Osteoblast (primary cell): Measurements from ENCODE around the gene MEGF8. TPM values are rescaled to one million over a fixed set of nuclear protein-coding genes. Genes with fewer than 3 reads are reported as not detected.

Experiments
- DNase-seq: peaks from one replicate; pipeline ENCODE4 v3.0.0; 2011; ENCODE audit warnings: low spot score, mixed read lengths; ENCODE audit not compliant: insufficient read length; ENCODE audit errors: missing footprints
- H2AFZ ChIP-seq: 2 replicates; pipeline ENCODE4 v1.6.0; 2011; ENCODE audit warnings: mild to moderate bottlenecking, low read length
- H3K27ac ChIP-seq: 2 replicates; pipeline ENCODE4 v1.5.1; 2011; ENCODE audit warnings: mild to moderate bottlenecking, low read depth, low read length, moderate library complexity
- H3K27me3 ChIP-seq: 2 replicates; pipeline ENCODE4 v1.6.0; 2012; ENCODE audit warnings: mild to moderate bottlenecking, control low read depth, inconsistent platforms, low read length, moderate library complexity; ENCODE audit not compliant: insufficient read depth
- H3K36me3 ChIP-seq: 2 replicates; pipeline ENCODE4 v1.5.1; 2011; ENCODE audit warnings: mild to moderate bottlenecking, low read length, control low read depth, moderate library complexity; ENCODE audit not compliant: insufficient read depth
- H3K4me1 ChIP-seq: 2 replicates; pipeline ENCODE4 v1.5.1; 2011; ENCODE audit warnings: mild to moderate bottlenecking, low read length, control low read depth, moderate library complexity; ENCODE audit not compliant: insufficient read depth
- H3K4me2 ChIP-seq: 2 replicates; pipeline ENCODE4 v1.6.0; 2011; ENCODE audit warnings: mild to moderate bottlenecking, low read length; ENCODE audit not compliant: insufficient read depth
- H3K4me3 ChIP-seq: fragments of 200-600 bp; sonication (generic); 3 replicates; pipeline ENCODE4 v1.5.1; 2012; ENCODE audit warnings: mild to moderate bottlenecking, low read length, inconsistent platforms; ENCODE audit not compliant: insufficient read depth
- H3K79me2 ChIP-seq: 2 replicates; pipeline ENCODE4 v1.6.0; 2012; ENCODE audit warnings: mild to moderate bottlenecking, low read length, control low read depth, inconsistent platforms; ENCODE audit not compliant: insufficient read depth
- H3K9me3 ChIP-seq: 2 replicates; pipeline ENCODE4 v1.5.1; 2011; ENCODE audit warnings: low read depth, low read length, control low read depth
- H4K20me1 ChIP-seq: 2 replicates; pipeline ENCODE4 v1.6.0; 2012; ENCODE audit warnings: mild to moderate bottlenecking, low read length, control low read depth; ENCODE audit not compliant: insufficient read depth
- CTCF ChIP-seq: IDR thresholded peaks from 2 replicates; pipeline ENCODE4 v1.5.1; 2011; ENCODE audit warnings: mild to moderate bottlenecking, low read depth, low read length, moderate library complexity; ENCODE audit errors: extremely low read depth
- total RNA-seq: library from RNA; depleted of rRNA; stranded (reverse); fragments of >200 nt; gene quantifications from 2 replicates; pipeline ENCODE4 v1.2.3, GENCODE V29; 2012

The MEGF8 gene
- total RNA-seq, 1 donor: 30.0 TPM

- Histone ChIP-seq H3K4me2 (no peak overlapping the region), H4K20me1 (no peaks in the 10 kb centered on the region)
- no peak for DNase-seq
Measured at GRCh38 chr19:42388851-42389489, 63.5 kb downstream of the MEGF8 start.

GRCh38 chr19:42389899-42390298 lies 64.5 kb downstream of the MEGF8 start, which contains the start of gene CNFN:
CNFN (minus strand) TSS chr19:42390297; CDS start chr19:42389037, 1,260 bp downstream.
- Histone ChIP-seq H3K4me2 (no peak within 1 kb of the TSS), H2AFZ (no peak within 1 kb of the TSS), H3K27me3 (peaks cover 20% of the 10 kb centered on the region), H3K4me1 (peaks cover 7% of the 10 kb centered on the region), H3K4me3 (no peak within 1 kb of the TSS), H4K20me1 (no peaks in the 10 kb centered on the region), H3K27ac (no peak within 1 kb of the TSS), H3K36me3 (no peaks in the 10 kb centered on the region), H3K9me3 (no peaks in the 10 kb centered on the region), H3K79me2 (no peaks in the 10 kb centered on the region)
- no peak for DNase-seq
- TF ChIP-seq CTCF: no peak

More at GRCh38 chr19:42388851-42389489, 63.5 kb downstream of the MEGF8 start:
- no peak overlapping the region for H3K27ac ChIP-seq
- TF ChIP-seq CTCF: no peak
- no peak overlapping the region for H3K4me3 ChIP-seq
- no peak overlapping the region for H2AFZ ChIP-seq
- H3K9me3 ChIP-seq: no peaks in the 10 kb centered on the region
- H3K4me1 ChIP-seq: peaks cover 7% of the 10 kb centered on the region
- no peaks in the 10 kb centered on the region for H3K79me2 ChIP-seq
- peaks cover 20% of the 10 kb centered on the region for H3K27me3 ChIP-seq
- no peaks in the 10 kb centered on the region for H3K36me3 ChIP-seq

GRCh38 chr19:42392165-42392564 lies 66.7 kb downstream of the MEGF8 start:
- no peak overlapping the region for H3K27ac ChIP-seq
- no peak overlapping the region for H2AFZ ChIP-seq
- no peaks in the 10 kb centered on the region for H3K9me3 ChIP-seq
- no peak for TF ChIP-seq CTCF
- H3K36me3 ChIP-seq: no peaks in the 10 kb centered on the region
- H3K27me3 ChIP-seq: peaks cover 20% of the 10 kb centered on the region
- no peak for DNase-seq
- H4K20me1 ChIP-seq: no peaks in the 10 kb centered on the region
- H3K4me2 ChIP-seq: no peak overlapping the region
- H3K4me3 ChIP-seq: no peak overlapping the region
- peaks cover 10% of the 10 kb centered on the region for H3K4me1 ChIP-seq
- no peaks in the 10 kb centered on the region for H3K79me2 ChIP-seq

GRCh38 chr19:42394751-42395150 lies 69.3 kb downstream of the MEGF8 start:
- peaks cover 5% of the 10 kb centered on the region for H4K20me1 ChIP-seq
- no peaks in the 10 kb centered on the region for H3K9me3 ChIP-seq
- H3K79me2 ChIP-seq: peaks cover 7% of the 10 kb centered on the region
- H3K27me3 ChIP-seq: peaks cover 14% of the 10 kb centered on the region
- no peak overlapping the region for H3K4me3 ChIP-seq
- H3K4me1 ChIP-seq: peaks cover 18% of the 10 kb centered on the region
- DNase-seq: no peak
- TF ChIP-seq CTCF: no peak
- no peak overlapping the region for H3K4me2 ChIP-seq
- H2AFZ ChIP-seq: no peak overlapping the region
- H3K36me3 ChIP-seq: no peaks in the 10 kb centered on the region
- no peak overlapping the region for H3K27ac ChIP-seq
